Tibial nerve (tissue), 4 donors: ENCODE measurements around the gene KCNJ18. TPM values are rescaled to one million over a fixed set of nuclear protein-coding genes. Genes with fewer than 3 reads are reported as not detected.
"Not testable (repeated sequence)": the region's sequence is repeated elsewhere in the genome, so short reads cannot be mapped to it uniquely, and the experiment has no call there.

ENCODE experiments used
- DNase-seq, 2 donors: peaks; one replicate each; pipeline ENCODE4 v3.0.0-alpha.2; 2019; ENCODE audit warnings: low spot score in 2 of 2
- H3K27ac ChIP-seq, 4 donors: fragments of 200-600 bp; sonication (generic) in 3 of 4; one replicate each; pipeline ENCODE4 v1.5.1; 2017 to 2019; ENCODE audit warnings: mild to moderate bottlenecking in 1 of 4
- H3K27me3 ChIP-seq, 2 donors: fragments of 200-600 bp; sonication (generic) in 1 of 2; one replicate each; pipeline versions ENCODE4 v1.5.1 to v1.6.0; 2017 to 2019
- H3K36me3 ChIP-seq, 3 donors: fragments of 200-600 bp; sonication (generic); one replicate each; pipeline ENCODE4 v1.5.1; 2018 to 2019
- H3K4me1 ChIP-seq, 4 donors: fragments of 200-600 bp; sonication (generic) in 3 of 4; one replicate each; pipeline ENCODE4 v1.5.1; 2017 to 2019
- H3K4me3 ChIP-seq, 4 donors: fragments of 200-600 bp; sonication (generic) in 3 of 4; one replicate each; pipeline ENCODE4 v1.5.1; 2017 to 2019; ENCODE audit warnings: mild to moderate bottlenecking in 1 of 4, moderate library complexity in 1 of 4
- H3K9me3 ChIP-seq, 4 donors: fragments of 200-600 bp; sonication (generic) in 3 of 4; one replicate each; pipeline ENCODE4 v1.5.1; 2017 to 2019
- EP300 ChIP-seq, 2 donors: sonication (generic); formaldehyde crosslinking; IDR thresholded peaks; one replicate each; pipeline ENCODE4 v1.6.1; 2017; ENCODE audit warnings: antibody characterized with exemption in 2 of 2, mild to moderate bottlenecking in 1 of 2
- POLR2A ChIP-seq, 2 donors: fragments of 450-650 bp; IDR thresholded peaks; one replicate each; pipeline ENCODE4 v1.6.1; 2017; ENCODE audit warnings: antibody characterized with exemption in 2 of 2, mild to moderate bottlenecking in 2 of 2, moderate library complexity in 2 of 2
- WGBS, 2 donors: methylation state at CpG; one replicate each; pipeline ENCODE4 v1.1.5; 2018; 5-methylcytosine and 5-hydroxymethylcytosine counted together
- total RNA-seq, 4 donors: library from RNA; depleted of rRNA; stranded (reverse); fragments of >200 nt; gene quantifications; one replicate each; pipeline ENCODE4 v1.1.0, GENCODE V29; 2016
- TF ChIP-seq, protein P1 (sequence below), 5 experiments: fragments of 200-600 bp in 3 of 5; fragments of 450-650 bp in 2 of 5; sonication (generic) in 3 of 5; IDR thresholded peaks; one replicate each; pipeline ENCODE4 v1.5.1; 2016 to 2019; ENCODE audit warnings: antibody characterized with exemption in 5 of 5, mild to moderate bottlenecking in 3 of 5, moderate library complexity in 2 of 5

Gene KCNJ18
- total RNA-seq, 4 donors from 2014 or later: not detected

- no peak overlapping the region for H3K27ac ChIP-seq
- 66 to 78% methylated on average over 7 of the region's 7 CpGs for WGBS, 2 donors
Observed at GRCh38 chr17:21689604-21690003, 2.7 kb upstream of the KCNJ18 start.

GRCh38 chr17:21690811-21691210 is 1.5 kb upstream of the KCNJ18 start:
- DNase-seq, H3K27ac ChIP-seq, H3K4me1 ChIP-seq, H3K4me3 ChIP-seq, H3K27me3 ChIP-seq, H3K36me3 ChIP-seq: not testable (repeated sequence)
- 43 to 47% methylated on average over 2 of the region's 2 CpGs for WGBS, 2 donors
- H3K9me3 ChIP-seq: peaks cover 0 to 14% (median 0%) of the 10 kb centered on the region in 4 donors

More at GRCh38 chr17:21689604-21690003, 2.7 kb upstream of the KCNJ18 start:
- Histone ChIP-seq H3K27me3 (no peaks in the 10 kb centered on the region), H3K4me1 (no peaks in the 10 kb centered on the region), H3K4me3 (no peak overlapping the region), H3K9me3 (peaks cover 0 to 14% (median 0%) of the 10 kb centered on the region in 4 donors), H3K36me3 (no peaks in the 10 kb centered on the region)
- no peak for TF ChIP-seq POLR2A (IDR thresholded peaks at IDR 0.05)
- TF ChIP-seq, protein P1, sequence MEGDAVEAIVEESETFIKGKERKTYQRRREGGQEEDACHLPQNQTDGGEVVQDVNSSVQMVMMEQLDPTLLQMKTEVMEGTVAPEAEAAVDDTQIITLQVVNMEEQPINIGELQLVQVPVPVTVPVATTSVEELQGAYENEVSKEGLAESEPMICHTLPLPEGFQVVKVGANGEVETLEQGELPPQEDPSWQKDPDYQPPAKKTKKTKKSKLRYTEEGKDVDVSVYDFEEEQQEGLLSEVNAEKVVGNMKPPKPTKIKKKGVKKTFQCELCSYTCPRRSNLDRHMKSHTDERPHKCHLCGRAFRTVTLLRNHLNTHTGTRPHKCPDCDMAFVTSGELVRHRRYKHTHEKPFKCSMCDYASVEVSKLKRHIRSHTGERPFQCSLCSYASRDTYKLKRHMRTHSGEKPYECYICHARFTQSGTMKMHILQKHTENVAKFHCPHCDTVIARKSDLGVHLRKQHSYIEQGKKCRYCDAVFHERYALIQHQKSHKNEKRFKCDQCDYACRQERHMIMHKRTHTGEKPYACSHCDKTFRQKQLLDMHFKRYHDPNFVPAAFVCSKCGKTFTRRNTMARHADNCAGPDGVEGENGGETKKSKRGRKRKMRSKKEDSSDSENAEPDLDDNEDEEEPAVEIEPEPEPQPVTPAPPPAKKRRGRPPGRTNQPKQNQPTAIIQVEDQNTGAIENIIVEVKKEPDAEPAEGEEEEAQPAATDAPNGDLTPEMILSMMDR (IDR thresholded peaks at IDR 0.05): no peak
- no peak for TF ChIP-seq EP300 (IDR thresholded peaks at IDR 0.05)
- DNase-seq: peak in 1 of 2 donors; percentile 47

GRCh38 chr17:21691481-21691880 is 842 bp upstream of the KCNJ18 start:
- not testable (repeated sequence) for H3K4me3 ChIP-seq, DNase-seq, H3K27me3 ChIP-seq, H3K36me3 ChIP-seq, H3K4me1 ChIP-seq, H3K27ac ChIP-seq
- WGBS, 2 donors: 86 to 96% methylated on average over 1 to 6 of the region's 6 CpGs
- peaks cover 0 to 12% (median 0%) of the 10 kb centered on the region in 4 donors for H3K9me3 ChIP-seq

- not testable (repeated sequence) for H3K36me3 ChIP-seq, H3K4me1 ChIP-seq, H3K4me3 ChIP-seq, H3K9me3 ChIP-seq, H3K27me3 ChIP-seq, H3K27ac ChIP-seq, DNase-seq
- 59 to 73% methylated on average over 8 to 12 of the region's 12 CpGs for WGBS, 2 donors
Observed at GRCh38 chr17:21692704-21693065, 362 bp downstream of the KCNJ18 start.

- not testable (repeated sequence) for H3K9me3 ChIP-seq, DNase-seq, H3K4me3 ChIP-seq, H3K27me3 ChIP-seq, H3K4me1 ChIP-seq, H3K27ac ChIP-seq, H3K36me3 ChIP-seq
- 59 to 69% methylated on average over 6 of the region's 6 CpGs for WGBS, 2 donors
Observed at GRCh38 chr17:21693391-21693796, 1.1 kb downstream of the KCNJ18 start.

- DNase-seq, H3K27ac ChIP-seq, H3K36me3 ChIP-seq, H3K27me3 ChIP-seq, H3K9me3 ChIP-seq, H3K4me1 ChIP-seq, H3K4me3 ChIP-seq: not testable (repeated sequence)
- WGBS, 2 donors: 92% methylated on average over 3 of the region's 4 CpGs; no CpG with 5 or more reads in 1 of the 2 donors
Observed at GRCh38 chr17:21693937-21694336, 1.6 kb downstream of the KCNJ18 start.

- whole genome bisulfite sequencing, 2 donors: 74 to 81% methylated on average over 3 of the region's 3 CpGs
- H3K4me1 ChIP-seq: not testable (repeated sequence)
Observed at GRCh38 chr17:21696227-21696626, 3.9 kb downstream of the KCNJ18 start.

GRCh38 chr17:21696842-21697507 is 4.7 kb downstream of the KCNJ18 start:
- not testable (repeated sequence) for H3K36me3 ChIP-seq, H3K27me3 ChIP-seq, DNase-seq, H3K9me3 ChIP-seq, H3K4me1 ChIP-seq, H3K4me3 ChIP-seq, H3K27ac ChIP-seq
- 72 to 74% methylated on average over 7 of the region's 7 CpGs for WGBS, 2 donors

More at GRCh38 chr17:21696227-21696626, 3.9 kb downstream of the KCNJ18 start:
- not testable (repeated sequence) for H3K4me3 ChIP-seq, H3K27ac ChIP-seq, DNase-seq, H3K27me3 ChIP-seq, H3K9me3 ChIP-seq, H3K36me3 ChIP-seq

DNA sequence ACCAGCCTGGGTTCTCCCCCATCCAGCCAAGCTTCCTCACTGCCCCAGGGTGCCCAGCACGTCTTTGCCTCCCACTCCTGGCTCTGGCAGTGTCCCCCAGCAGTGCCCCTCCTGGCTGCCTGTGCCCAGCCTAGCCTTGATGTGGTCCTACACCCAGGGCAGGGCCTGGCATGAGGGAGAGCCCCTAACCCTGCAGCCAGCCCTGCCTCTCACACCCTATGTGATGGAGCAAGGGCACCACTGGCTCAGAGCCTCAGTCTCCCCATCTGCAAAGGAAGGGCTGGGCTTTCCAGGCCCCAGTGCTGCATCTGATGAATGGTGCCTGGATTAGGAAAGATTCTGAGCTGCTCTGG is 5.2 kb downstream of the KCNJ18 start:
- not testable (repeated sequence) for H3K4me1 ChIP-seq, H3K27me3 ChIP-seq, H3K27ac ChIP-seq, H3K4me3 ChIP-seq, H3K36me3 ChIP-seq, DNase-seq, H3K9me3 ChIP-seq
- 17 to 24% methylated on average over 1 of the region's 1 CpG for WGBS, 2 donors

GRCh38 chr17:21698437-21699075 is 6.2 kb downstream of the KCNJ18 start:
- not testable (repeated sequence) for H3K27ac ChIP-seq, H3K27me3 ChIP-seq, H3K4me1 ChIP-seq, H3K36me3 ChIP-seq, DNase-seq, H3K4me3 ChIP-seq, H3K9me3 ChIP-seq
- WGBS, 2 donors: 91 to 92% methylated on average over 10 to 12 of the region's 20 CpGs

DNA sequence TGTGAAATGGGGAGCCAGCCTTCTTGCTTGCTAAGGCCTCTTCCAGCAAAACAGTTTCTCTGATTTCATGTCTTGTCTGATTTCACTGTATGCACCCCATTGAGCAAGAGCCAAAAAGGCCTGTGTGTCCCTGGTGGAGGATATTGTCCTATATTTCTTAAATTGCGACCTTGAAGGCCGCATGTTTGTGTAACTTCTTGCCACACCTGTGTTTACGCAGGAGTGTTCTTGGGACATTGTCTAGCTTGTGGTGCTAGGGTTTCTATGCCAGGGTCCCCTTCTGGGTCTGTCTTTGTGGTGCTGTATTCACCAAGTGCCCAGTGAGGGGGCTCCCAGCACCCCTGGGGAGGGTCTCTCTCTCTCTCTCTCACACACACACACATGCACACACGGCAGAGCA is 6.8 kb downstream of the KCNJ18 start:
- H3K27me3 ChIP-seq, H3K4me1 ChIP-seq, H3K36me3 ChIP-seq, H3K9me3 ChIP-seq, H3K27ac ChIP-seq, H3K4me3 ChIP-seq, DNase-seq: not testable (repeated sequence)
- WGBS, 2 donors: 67 to 80% methylated on average over 3 to 4 of the region's 4 CpGs

DNA sequence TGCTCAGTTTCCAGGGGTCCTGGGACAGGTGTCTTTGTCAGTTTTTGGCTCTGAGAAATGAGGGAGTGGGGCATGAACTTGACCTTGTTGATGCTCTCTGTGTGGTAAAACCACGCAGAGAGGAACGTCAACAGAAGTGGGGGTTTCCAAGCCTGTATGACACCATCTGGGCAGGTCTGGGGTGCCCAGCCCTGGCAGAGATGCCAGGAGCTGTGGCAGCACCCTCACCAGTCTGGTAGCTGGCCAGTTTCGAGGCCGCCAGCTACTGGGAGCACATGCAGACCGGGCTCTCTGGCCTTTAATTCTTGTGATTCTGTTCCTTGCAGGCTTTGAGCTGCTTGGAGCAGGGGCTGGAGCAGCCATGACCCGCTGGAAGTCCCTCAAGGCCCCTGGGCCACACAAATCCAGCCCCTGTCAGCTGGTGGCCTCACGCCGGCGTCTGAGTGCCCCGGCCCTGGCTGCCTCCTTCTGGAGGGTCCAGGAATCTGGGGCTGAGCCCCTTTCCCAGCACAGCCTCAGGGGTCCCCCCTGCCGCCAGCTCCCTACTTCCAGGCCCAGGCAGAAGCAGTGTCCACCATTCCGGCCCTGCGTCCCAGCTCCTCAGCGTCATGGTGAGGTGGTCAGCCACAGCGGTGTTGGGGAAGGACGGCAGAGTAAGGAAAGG is 7.4 kb downstream of the KCNJ18 start:
- not testable (repeated sequence) for H3K27ac ChIP-seq, DNase-seq
- 67 to 75% methylated on average over 8 of the region's 16 CpGs for WGBS, 2 donors

More for the DNA sequence above, 7.4 kb downstream of the KCNJ18 start:
- H3K4me1 ChIP-seq, H3K36me3 ChIP-seq, H3K4me3 ChIP-seq, H3K9me3 ChIP-seq, H3K27me3 ChIP-seq: not testable (repeated sequence)
